Right renal cortex interstitium (tissue), 3 donors: ENCODE results near the gene DCN. TPM values are rescaled to one million over a fixed set of nuclear protein-coding genes. Genes with fewer than 3 reads are reported as not detected.
"Not testable (repeated sequence)": the region's sequence is repeated elsewhere in the genome, so short reads cannot be mapped to it uniquely, and the experiment has no call there.

Experiments
- DNase-seq, 3 donors: peaks; one replicate each; pipeline ENCODE4 v3.0.0-alpha.2; 2013; ENCODE audit warnings: low read depth in 3 of 3, low spot score in 2 of 3
- polyA plus RNA-seq, 3 donors: library from polyadenylated mRNA; unstranded; fragments of 120-200 nt; gene quantifications; one replicate each; pipeline ENCODE4 v1.2.1, GENCODE V29; 2013; ENCODE audit not compliant: insufficient read length in 3 of 3

The DCN gene, protein sequence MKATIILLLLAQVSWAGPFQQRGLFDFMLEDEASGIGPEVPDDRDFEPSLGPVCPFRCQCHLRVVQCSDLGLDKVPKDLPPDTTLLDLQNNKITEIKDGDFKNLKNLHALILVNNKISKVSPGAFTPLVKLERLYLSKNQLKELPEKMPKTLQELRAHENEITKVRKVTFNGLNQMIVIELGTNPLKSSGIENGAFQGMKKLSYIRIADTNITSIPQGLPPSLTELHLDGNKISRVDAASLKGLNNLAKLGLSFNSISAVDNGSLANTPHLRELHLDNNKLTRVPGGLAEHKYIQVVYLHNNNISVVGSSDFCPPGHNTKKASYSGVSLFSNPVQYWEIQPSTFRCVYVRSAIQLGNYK
- 100 to 1,000 TPM; 516 to 589 (median 520) TPM for polyA plus RNA-seq

DNA sequence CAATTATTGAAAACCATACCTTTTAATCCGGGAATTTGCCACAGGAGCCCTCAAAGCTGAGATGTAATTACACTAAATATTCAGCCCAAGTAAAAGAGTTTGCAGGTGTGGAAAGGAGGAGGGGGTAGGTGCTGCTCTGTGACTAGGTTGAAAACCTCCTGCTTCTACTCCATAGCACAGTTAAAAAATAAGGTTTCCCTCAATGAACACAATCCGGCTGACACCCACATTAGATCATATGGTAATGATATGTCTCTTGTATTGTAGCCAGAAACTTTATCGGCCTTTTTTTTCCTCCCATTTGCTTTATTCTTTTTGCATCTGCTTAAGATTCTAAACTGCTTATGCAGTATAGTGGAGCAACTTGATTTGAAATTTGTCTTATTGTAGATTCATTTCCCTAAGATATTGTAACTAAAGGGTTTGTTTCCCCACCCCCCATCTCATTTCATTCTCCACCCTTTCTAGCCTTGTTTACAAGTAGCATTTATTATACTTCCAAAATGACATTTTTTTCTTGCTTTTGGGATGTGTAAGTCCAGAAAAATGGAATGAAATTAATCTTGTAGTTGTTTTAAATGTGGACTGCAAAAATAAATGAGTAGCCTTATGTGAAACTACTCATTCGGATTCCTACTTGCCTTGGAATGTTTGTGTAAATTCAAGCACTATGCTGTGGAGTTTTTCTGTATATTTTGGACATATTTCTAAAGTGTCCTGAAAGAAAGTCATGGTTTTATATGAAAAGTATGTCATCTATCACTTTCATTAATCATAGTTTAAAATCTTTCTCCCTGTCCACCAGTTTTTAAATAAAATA is at the start of gene DCN:
TSS of gene DCN (minus strand) at position 182 of the 820 bp plus-strand sequence. CDS start 4,265 bp downstream, outside the sequence.
- DNase-seq, result no peak

DNA sequence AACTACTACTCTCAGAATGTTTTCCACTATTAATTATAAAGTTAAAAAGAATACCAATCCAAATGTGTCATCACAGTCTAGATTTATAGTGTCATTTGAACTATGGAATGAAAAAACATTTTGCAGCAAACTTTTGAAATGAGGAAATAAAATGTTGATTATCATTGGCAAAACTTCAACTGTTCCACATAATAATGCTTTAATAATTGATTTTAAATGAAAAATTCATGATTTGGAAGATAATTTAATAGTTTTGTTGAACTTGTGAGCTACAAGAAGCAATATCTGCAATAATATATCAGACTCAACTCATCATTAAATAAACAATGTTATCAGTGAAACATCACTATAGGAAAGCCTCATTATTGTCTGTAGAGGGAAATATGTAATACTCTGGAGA is 48.2 kb upstream of the DCN start:
- DNase-seq, result no peak

DNA sequence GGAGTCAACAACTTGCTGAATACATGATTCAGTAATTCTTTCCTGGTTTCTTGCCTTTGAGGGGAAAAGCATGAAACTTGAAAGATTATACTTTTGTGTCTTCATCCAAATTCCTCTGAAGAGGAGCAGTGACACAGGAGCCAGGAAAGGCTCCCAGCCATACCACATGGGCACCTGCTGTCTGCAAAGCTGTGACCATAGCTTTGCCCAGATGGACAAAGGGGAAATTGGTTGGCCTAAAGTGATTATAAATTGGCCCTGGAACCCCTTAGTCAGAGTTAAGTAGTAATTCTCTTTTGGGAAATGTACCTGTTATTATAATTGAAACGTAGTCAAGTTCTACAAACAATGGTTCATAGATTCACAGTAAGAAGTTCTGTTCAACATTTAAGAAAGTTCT is 44.3 kb upstream of the DCN start:
- no peak for DNase-seq

DNA sequence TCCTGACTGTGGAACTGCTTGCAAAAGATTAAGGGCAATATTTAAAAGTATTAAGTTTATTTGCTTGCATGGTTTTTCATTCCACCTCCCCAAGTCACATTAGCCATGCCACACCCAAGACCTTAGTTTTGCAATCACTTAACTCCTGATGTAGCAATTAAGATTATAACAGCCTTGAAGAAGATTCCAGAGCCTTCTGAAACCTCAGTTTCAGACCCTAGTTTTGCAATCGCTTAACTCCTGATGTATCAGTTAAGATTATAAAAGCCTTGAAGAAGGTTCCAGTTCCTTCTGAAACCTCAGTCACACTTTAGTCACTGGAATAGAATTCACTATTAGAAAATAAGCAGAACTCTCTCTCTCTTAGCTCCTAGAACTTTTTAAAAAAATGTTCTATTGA is 42.7 kb upstream of the DCN start:
- DNase-seq, result no peak

DNA sequence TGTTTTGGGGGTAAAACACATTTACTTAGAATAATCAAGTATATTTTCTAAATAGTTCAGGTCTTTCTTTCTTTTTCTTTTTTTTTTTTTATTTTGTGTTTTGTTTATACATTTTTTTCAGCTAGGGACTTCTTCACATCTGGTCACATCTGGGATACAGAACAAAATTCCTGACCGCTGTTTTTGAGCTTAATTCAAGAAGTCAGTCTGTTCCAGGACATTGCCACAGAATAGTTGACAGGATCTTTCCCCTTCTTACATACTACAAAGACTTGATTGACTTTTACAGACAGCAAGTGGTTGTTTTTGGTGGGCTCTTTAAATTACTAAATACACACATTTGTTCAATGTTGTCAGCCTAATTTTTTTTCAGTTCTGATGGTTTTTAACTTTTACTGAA is 41.8 kb upstream of the DCN start:
- DNase-seq, result no peak

DNA sequence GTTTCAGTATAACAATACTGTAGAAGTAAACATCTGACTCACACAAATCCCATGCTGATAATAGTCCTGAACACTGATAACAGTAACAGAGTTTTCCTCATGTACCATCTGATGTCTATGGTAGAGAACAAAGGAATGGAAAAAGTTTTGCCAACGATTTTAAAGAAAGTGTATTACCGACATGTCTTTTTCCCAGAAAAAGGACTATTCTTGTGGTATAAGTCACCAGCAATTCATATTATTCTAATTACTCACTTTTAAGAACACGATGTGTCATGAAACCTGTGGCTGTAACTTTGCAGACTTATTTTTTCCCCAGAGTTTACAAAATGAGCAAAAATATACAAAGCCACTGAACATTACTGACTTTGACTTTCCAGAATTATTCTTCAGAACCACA is 40.1 kb upstream of the DCN start:
- DNase-seq, result no peak

DNA sequence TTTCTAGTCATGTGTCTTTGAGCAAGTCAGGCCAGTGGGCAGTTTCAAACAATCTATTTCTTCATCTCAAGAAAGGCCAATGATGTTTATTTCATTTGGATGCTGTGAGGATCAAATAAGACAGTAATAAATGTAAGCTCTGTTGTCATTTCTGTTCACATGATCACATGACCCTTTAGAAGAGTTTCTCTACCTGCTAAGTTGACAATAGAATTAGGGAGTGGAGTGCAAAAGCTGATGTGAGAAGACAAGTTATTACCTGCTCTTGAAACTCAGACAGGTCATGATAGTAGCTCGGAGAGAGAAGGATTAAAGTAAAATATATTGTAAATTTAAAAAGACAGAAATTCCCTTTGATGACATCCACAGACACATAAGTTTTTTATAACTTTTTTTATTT is 37.3 kb upstream of the DCN start:
- DNase-seq, result no peak

DNA sequence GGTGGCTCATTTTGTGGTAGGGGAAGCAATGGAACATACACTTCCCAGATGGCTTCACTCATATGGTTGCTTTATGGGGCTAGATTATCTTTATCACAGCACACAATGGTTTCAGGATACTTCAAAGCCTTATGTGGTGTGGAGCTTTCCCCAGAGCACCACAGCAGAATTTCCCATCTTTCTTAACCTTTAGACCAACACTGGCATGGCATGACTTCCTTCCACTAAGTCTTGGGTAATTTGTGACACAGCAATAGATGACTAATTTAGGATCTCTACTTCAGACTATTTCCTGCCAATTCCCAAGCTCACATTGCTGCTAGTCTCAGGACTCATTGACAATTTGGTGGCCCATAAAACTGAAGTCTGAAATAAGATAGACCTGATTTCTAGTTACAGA is 36.9 kb upstream of the DCN start:
- DNase-seq, result no peak

DNA sequence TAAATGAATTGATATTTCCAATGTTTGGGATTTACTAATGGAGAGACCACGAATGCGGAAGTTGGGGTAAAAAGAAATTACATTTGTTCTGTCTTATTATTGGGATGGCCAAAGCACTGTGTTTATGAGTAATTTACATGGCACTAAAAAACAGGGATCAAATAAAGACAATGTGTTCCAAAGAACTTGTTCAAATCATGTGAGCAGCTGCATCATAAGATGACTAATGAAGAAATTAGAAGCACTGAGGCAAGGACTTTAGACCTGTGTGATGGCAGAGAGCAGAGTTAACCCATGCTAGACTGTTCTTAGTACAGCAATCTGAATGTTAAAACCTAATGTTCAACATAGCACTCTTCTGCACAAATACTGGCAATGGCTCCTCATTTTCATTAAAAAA is 34.3 kb upstream of the DCN start:
- DNase-seq, result no peak

DNA sequence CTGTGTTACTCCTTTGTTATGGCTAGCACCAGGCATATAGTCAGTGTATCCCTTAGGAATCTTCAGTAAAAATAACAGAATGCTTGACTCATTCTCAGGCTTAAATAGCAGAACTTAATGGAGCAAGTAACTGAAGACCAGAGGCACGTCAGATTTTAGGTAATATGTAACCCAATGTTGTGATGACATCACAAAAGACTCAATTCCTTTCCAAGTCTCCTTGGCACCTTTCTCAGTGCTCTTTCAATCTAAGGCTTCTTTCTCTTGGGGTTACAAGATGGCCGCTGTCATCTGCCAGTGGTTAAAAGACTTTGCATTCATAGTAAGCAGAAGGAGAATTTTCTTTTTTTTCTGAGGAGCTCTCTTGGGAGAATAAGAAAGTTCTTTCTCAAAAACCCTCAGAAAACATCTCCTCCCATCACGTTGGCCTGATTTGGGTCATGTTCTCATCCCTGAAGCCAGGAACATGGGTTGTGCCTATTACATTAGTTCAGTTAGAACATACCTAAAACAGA is 33.4 kb upstream of the DCN start:
- no peak for DNase-seq

DNA sequence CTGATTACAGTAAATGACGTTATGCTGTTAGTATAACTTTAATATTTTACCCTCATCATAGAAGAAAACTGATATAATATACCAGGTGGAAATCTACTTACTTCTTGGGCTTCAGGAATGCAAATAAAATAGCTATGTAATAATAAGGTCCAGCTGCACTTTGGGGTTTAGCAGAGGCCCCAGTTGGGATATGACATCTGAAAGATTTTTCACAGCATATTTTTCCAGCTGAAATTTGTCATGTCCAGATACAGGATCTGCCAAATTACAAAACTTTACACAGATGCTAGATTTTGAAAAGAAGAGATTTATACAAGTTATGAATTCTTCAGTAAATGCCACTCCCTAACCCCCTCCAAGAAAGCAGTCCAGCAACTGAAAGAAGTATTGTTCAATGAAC is 29.2 kb upstream of the DCN start:
- no peak for DNase-seq

DNA sequence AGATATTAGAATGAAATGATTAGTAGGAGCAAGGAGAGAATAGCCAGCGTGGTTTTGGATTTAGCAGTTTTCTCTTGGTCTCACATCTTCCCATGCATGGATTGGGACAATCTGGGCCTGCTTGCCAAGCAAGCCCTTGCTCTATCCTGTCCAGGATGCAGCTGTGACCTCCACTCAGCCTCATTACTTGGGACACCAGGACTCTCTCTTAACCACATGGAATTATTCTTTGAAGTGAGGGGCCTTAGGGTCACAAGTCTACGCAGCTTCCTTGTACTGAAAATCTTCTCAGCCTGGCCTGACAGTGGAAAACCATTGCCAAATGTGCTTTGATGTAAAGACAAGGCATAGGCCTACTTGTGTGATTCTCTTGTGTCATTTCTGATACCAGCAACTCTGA is 28.0 kb upstream of the DCN start:
- no peak for DNase-seq

DNA sequence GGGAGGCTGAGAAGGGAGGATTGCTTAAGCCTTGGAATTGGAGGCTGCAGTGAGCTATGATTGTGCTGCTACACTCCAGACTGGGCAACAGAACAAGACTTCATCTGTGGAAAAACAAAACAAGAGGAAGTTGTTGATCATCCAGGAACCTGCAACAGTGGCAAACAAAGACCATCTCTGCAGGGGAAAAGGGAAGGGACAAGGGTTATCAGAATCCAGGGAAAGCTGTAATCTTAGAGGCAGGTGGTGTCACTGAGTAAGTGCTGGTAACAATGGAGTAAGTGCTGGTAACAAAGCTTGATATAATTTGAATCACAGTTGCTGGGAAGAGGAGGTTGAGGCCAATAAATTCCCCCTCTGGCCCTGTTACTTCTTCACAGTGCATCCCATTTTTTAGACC is 27.5 kb upstream of the DCN start:
- no peak for DNase-seq

DNA sequence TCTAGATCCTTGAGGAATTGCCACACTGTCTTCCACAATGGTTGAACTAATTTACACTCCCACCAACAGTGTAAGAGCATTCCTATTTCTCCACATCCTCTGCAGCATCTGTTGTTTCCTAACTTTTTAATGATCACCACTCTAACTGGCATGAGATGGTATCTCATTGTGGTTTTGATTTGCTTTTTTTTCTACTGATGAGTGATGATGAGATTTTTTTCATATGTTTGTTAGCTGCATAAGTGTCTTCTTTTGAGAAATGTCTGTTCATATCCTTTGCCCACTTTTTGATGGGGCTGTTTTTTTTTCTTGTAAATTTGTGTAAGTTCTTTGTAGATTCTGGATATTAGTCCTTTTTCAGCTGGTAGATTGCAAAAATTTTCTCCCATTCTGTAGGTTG is 24.7 kb upstream of the DCN start:
- not testable (repeated sequence) for DNase-seq

DNA sequence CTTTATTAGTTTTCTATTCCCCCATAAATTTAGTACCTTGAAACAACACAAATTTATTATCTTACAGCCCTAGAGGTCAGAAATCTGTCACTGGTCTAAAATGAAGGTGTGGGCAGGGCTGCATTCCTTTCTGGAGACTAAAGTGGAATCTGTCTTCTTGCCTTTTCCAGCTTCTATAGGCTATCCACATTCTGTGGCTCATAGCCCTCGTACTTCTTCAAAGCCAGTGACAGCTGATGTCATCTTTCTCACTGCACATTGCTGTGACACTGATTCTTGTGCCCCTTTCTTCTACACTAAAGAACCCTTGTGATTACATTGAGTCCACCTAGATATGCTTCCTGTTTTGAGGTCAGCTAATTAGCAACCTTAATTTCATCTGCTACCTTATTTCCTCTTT is 23.2 kb upstream of the DCN start:
- no peak for DNase-seq

DNA sequence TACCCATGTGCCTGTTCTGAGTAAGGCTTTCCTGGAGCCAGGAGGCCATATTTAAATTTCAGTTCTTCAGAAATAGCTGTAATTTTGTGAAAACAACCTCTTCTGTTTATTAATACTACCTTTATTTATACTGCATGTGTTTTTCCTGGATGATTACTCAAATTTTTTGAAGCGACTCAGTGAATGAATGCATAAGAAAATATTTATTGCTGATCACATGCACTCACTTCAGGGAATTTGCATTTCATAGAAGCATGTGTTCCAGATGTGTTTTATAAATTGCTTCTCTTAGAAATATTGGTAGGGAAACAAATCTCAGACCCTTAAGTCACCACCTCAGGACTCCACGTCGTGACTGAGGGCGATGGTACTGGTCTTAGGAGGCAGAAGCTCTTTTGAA is 21.8 kb upstream of the DCN start:
- no peak for DNase-seq

DNA sequence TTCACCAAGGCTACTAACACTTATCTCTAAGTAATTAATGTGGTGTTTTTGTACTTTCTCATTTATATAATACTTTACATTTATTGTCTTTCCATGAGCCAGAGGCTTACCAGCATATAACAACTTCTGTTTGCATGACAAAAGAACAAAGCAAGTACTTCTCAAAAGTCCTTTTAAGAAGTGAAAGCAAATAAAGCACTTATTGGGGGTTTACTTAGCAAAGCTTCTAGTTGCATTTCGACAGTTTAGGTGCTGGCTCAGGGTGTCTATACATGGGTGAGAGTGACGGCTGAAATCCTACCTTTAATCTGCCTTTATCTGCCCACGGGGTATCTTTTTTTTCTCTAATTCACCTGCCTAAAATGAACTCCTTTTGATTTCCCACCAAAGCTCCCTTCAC is 21.0 kb upstream of the DCN start:
- DNase-seq, result no peak

DNA sequence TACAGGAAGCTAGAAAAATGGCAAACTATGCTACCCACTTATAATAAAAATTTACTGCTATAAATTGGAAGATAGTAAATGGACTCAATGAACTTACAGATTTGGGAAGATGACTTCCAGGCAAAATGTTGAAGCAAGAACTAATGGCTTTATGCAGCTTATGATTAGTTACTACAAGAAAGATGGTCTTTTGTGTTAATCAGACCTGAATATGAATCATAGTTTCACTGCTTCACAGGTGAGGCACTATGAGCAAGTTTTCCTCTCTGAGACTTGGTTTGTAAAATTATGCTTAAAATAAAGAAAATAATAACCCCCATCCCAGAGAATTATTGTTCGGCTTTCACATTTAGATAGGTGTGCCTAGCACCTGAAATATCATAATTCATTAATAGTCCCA is 19.8 kb upstream of the DCN start:
- no peak for DNase-seq

DNA sequence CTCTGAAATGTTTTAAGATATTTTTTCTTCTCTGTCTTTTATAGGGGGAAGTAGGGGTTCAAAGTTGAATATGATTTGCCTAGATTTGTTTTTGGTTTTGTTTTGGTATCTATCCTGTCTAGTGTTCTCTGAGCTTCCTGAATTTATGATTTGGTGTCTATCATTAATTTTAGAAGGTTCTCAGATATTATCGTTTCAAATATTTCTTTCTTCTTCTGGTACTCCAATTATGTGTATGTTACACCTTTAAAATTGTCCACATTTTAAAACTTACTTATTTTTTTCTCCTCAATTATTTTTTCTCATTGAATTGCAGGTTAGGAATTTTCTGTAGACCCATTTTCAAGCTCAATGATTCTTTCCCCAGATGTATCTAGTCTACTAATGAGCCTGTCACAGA is 13.8 kb upstream of the DCN start:
- DNase-seq, result no peak

DNA sequence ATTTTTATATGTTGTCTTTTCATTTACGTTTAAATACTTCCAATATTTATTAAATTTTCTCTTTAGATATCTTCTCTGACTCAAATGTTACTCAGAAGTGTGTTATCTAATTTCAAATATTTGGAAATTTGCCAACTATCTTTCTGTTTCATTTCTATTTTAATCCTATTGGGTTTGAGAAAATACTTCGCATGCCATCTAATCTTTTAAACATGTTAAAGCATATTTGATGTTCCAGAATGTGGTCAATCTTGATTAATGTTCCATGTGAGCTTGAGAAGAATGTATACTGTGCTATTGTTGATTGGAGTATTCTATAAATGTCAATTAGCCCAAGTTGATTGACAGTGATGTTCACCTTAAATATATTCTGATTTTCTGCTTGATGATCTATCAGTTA is 11.9 kb upstream of the DCN start:
- no peak for DNase-seq

DNA sequence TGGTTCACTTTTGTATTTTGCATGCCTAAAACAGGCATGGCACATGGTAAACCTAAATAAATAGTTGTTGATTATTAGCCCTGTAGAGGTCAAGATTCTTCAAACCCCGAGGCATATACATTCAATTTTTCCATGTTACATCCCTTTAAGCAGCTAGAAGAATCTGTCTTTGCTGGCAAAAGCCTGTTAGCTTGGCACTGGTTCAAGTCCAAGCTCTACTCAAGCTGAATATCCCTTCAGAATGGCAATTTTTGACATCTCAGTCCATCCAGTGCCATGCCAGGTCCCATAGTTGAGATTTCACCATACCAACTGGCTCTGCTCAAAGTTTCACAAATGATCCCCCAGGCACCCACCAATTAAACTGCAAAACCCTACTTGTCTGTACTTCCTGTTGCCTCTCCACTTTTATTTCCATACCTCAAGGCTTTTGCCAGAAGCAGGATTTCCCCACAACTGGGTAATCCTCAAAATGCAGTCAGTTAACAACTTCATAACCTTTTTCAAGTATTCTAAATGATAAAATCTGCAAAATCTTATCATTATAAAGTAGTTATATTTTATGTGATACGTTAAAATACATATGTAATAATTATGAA is 9.0 kb upstream of the DCN start:
- DNase-seq, result no peak

DNA sequence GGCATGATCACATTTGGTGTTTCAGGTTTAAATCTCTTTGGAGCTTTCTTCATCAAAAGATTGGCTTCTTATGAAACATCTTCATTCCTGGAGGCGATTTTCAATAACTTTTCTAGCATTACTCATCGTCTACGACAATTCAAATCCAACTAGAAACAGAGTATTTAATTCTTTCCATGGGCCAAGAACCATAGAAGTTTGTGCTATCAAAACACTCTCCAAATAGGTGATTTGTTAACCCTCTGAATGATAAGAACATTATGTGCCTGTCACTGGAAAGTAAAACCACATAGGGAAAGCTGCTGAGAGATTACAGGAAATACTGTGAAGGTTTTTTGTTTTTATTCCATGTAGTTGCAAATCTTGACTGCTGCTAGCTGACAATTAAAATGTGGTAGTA is 6.9 kb upstream of the DCN start:
- DNase-seq, result no peak
